Nephron (organoid): ENCODE measurements around the gene NDUFS7.

Experiments
- H3K27ac Mint-ChIP-seq, 3 experiments: 2 replicates each; pipeline ENCODE4 v1.8.0; 2020; ENCODE audit warnings: mixed read lengths in 3 of 3, mild to moderate bottlenecking in 2 of 3, moderate library complexity in 1 of 3
- H3K27me3 Mint-ChIP-seq: 2 replicates; pipeline ENCODE4 v1.8.0; 2021; ENCODE audit warnings: low read depth, mild to moderate bottlenecking, moderate library complexity, mixed read lengths
- H3K36me3 Mint-ChIP-seq: 2 replicates; pipeline ENCODE4 v1.8.0; 2020; ENCODE audit warnings: low read depth, mixed read lengths
- H3K4me1 Mint-ChIP-seq: 2 replicates; pipeline ENCODE4 v1.8.0; 2020; ENCODE audit warnings: mixed read lengths
- H3K4me3 Mint-ChIP-seq, 3 experiments: 2 replicates each; pipeline ENCODE4 v1.8.0; 2020; ENCODE audit warnings: mild to moderate bottlenecking in 3 of 3, mixed read lengths in 3 of 3, moderate library complexity in 2 of 3
- H3K9me3 Mint-ChIP-seq: 2 replicates; pipeline ENCODE4 v1.8.0; 2020; ENCODE audit warnings: mixed read lengths
- CTCF ChIP-seq, 3 experiments: fragments of 200-600 bp; sonication (generic); IDR thresholded peaks; one replicate each; pipeline ENCODE4 v1.5.0; 2021; ENCODE audit warnings: antibody characterized with exemption in 3 of 3; ENCODE audit not compliant: unreplicated experiment in 3 of 3

NDUFS7 gene

GRCh38 chr19:1374250-1374577, 9.5 kb upstream of the NDUFS7 start:
- H3K4me1 Mint-ChIP-seq, result no peaks in the 10 kb centered on the region
- peak overlapping the region; percentile 48 to 77 (median 56) for H3K27ac Mint-ChIP-seq
- peaks cover 35% of the 10 kb centered on the region for H3K36me3 Mint-ChIP-seq
- no peaks in the 10 kb centered on the region for H3K27me3 Mint-ChIP-seq
- no peaks in the 10 kb centered on the region for H3K9me3 Mint-ChIP-seq
- no peak for TF ChIP-seq CTCF (IDR thresholded peaks at IDR 0.05; ENCODE audit: unreplicated experiment in 3 of 3)
- H3K4me3 Mint-ChIP-seq, result no peak overlapping the region

- Mint-ChIP-seq H3K36me3 (peaks cover 26% of the 10 kb centered on the region), H3K4me1 (peaks cover 4% of the 10 kb centered on the region), H3K27ac (no peak overlapping the region), H3K4me3 (no peak overlapping the region), H3K27me3 (no peaks in the 10 kb centered on the region), H3K9me3 (no peaks in the 10 kb centered on the region)
- TF ChIP-seq CTCF (IDR thresholded peaks at IDR 0.05; ENCODE audit: unreplicated experiment in 3 of 3), result no peak
These were observed 7.3 kb upstream of the NDUFS7 start for GRCh38 chr19:1376415-1376805.

GRCh38 chr19:1377176-1377964, 6.3 kb upstream of the NDUFS7 start:
- no peaks in the 10 kb centered on the region for H3K9me3 Mint-ChIP-seq
- peaks cover 24% of the 10 kb centered on the region for H3K36me3 Mint-ChIP-seq
- peaks cover 7% of the 10 kb centered on the region for H3K4me1 Mint-ChIP-seq
- H3K27ac Mint-ChIP-seq, result no peak overlapping the region
- no peak overlapping the region for H3K4me3 Mint-ChIP-seq
- no peaks in the 10 kb centered on the region for H3K27me3 Mint-ChIP-seq
- no peak for TF ChIP-seq CTCF (IDR thresholded peaks at IDR 0.05; ENCODE audit: unreplicated experiment in 3 of 3)

- Mint-ChIP-seq H3K27ac (no peak overlapping the region), H3K4me1 (peaks cover 12% of the 10 kb centered on the region), H3K4me3 (no peak overlapping the region), H3K9me3 (no peaks in the 10 kb centered on the region), H3K27me3 (peaks cover 3% of the 10 kb centered on the region), H3K36me3 (peaks cover 18% of the 10 kb centered on the region)
- no peak for TF ChIP-seq CTCF (IDR thresholded peaks at IDR 0.05; ENCODE audit: unreplicated experiment in 3 of 3)
These were observed 5.5 kb upstream of the NDUFS7 start for GRCh38 chr19:1377965-1378785.

- Mint-ChIP-seq H3K27me3 (peaks cover 8% of the 10 kb centered on the region), H3K4me3 (no peak overlapping the region), H3K27ac (no peak overlapping the region), H3K4me1 (peaks cover 17% of the 10 kb centered on the region), H3K36me3 (peaks cover 10% of the 10 kb centered on the region), H3K9me3 (no peaks in the 10 kb centered on the region)
- TF ChIP-seq CTCF (IDR thresholded peaks at IDR 0.05; ENCODE audit: unreplicated experiment in 3 of 3), result no peak
These were observed 4.4 kb upstream of the NDUFS7 start for GRCh38 chr19:1379126-1379905.
